Mesenteric fat pad (tissue), 1 donor: ENCODE measurements around the gene MLST8. TPM values are rescaled to one million over a fixed set of nuclear protein-coding genes. Genes with fewer than 3 reads are reported as not detected.
"Not testable (repeated sequence)": the region's sequence is repeated elsewhere in the genome, so short reads cannot be mapped to it uniquely, and the experiment has no call there.

ENCODE experiments used
- DNase-seq: peaks from one replicate; pipeline ENCODE4 v3.0.0-alpha.2; 2020; ENCODE audit warnings: low spot score
- total RNA-seq: library from RNA; stranded (reverse); fragmentation: NEBNext Ultra II Directional; extraction: Animal tissue kit (Norgen Biotek cat#: 25700); gene quantifications from one replicate; pipeline ENCODE4 v1.2.1, GENCODE V29; 2021
- donor health status: DM: yes; HTN: yes; CAD: no.

Gene MLST8
- total RNA-seq, 1 donor from 2014 or later: 21.9 TPM

- DNase-seq: no peak
Observed at GRCh38 chr16:2229632-2230250, 24.5 kb downstream of the MLST8 start.

GRCh38 chr16:2230376-2230775 lies 25.1 kb downstream of the MLST8 start:
- no peak for DNase-seq

GRCh38 chr16:2231016-2231931 lies 26.0 kb downstream of the MLST8 start:
- DNase-seq: no peak

- DNase-seq: no peak
Observed at GRCh38 chr16:2232094-2232990, 27.1 kb downstream of the MLST8 start.

GRCh38 chr16:2233046-2233775 lies 28.0 kb downstream of the MLST8 start:
- DNase-seq: no peak

- DNase-seq: no peak
Observed at GRCh38 chr16:2233872-2234812, 28.9 kb downstream of the MLST8 start.

- DNase-seq: no peak
Observed at GRCh38 chr16:2234813-2235170, 29.5 kb downstream of the MLST8 start.

- DNase-seq: no peak
Observed at GRCh38 chr16:2235234-2235651, 30.0 kb downstream of the MLST8 start.

- DNase-seq: no peak
Observed at GRCh38 chr16:2235695-2236336, 30.6 kb downstream of the MLST8 start.

GRCh38 chr16:2236337-2237101 lies 31.3 kb downstream of the MLST8 start, which contains the start of gene DNASE1L2:
Gene DNASE1L2 (plus strand): TSS chr16:2236444. CDS start chr16:2236817, 373 bp downstream.
- DNase-seq: no peak

GRCh38 chr16:2237102-2237482 lies 31.8 kb downstream of the MLST8 start:
- no peak for DNase-seq

- DNase-seq: no peak
Observed at GRCh38 chr16:2237493-2238149, 32.4 kb downstream of the MLST8 start.

GRCh38 chr16:2238150-2238837 lies 33.0 kb downstream of the MLST8 start:
- no peak for DNase-seq

GRCh38 chr16:2238838-2239675 lies 33.8 kb downstream of the MLST8 start:
- no peak for DNase-seq

GRCh38 chr16:2240331-2240730 lies 35.1 kb downstream of the MLST8 start:
- not testable (repeated sequence) for DNase-seq

- no peak for DNase-seq
Observed at GRCh38 chr16:2242598-2242997, 37.3 kb downstream of the MLST8 start.
